HG03175 (cell line): ENCODE measurements around the gene CNOT6L.
A peak's percentile ranks its signal among the peaks of the same experiment; 100 is the strongest.

Source experiments
- ATAC-seq: cut with Tn5 transposase; IDR thresholded peaks from one replicate; pipeline ENCODE4 v1.9.1; 2021; ENCODE audit warnings: mild to moderate bottlenecking, moderate library complexity; ENCODE audit not compliant: unreplicated experiment

The CNOT6L gene

DNA sequence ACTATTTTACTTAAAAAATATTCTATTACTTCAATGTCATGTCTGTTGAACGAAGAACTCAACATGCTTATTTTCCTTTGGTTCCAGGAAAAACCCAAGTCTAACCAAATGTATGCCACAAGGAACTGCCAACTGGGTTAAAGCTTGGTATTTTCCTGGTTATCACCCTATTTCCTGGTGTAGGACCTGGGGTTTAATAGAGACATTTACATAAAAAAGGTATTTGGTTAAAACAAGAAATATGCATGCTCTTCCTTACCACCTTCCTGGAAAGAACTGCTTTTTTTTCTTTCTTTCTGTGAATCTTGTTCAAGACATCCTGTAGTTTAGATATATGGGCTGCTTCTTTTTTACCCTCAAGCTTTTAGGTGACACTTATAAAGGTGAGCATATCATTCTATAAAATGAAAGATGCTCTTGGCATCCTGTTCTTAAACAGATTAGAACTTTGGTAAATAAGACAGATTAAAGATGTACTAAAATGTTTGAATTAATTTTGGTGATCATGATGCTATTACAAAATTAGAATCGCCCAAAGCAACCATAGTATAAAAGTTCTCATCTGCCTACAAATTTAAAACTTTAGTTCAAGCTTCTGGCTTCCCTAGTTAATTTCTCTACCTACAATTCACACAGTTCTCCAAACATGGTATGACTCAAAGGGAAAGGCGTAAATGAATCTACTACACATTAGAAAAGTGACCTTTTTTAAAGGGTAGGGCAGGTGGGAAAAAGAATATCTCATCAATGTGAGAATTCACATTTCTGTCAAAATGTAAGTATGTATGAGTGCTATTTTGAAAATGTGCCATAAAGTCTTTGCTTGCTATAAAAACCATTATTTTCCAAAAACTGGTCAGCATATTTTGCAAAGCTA is 103.5 kb downstream of the CNOT6L start:
- no peak for ATAC-seq

DNA sequence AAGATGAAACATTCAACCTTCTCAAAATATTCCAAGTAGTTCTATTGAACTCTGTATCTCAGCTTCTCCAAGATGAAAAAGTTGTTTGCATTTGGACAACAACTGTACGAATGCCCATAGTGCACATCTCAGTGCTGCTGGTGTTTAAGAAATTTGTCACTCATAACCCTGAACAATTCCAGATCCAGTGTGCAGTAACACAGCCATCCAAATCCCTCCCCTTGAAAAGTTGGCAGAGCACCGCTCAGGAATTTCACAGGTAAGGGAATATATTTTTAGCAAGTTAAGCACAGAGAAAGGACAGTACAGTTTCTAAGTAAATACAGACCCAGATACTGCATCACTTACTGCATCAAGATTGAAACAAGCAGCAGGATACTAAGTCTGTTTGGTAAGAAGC is 104.7 kb downstream of the CNOT6L start:
- no peak for ATAC-seq

DNA sequence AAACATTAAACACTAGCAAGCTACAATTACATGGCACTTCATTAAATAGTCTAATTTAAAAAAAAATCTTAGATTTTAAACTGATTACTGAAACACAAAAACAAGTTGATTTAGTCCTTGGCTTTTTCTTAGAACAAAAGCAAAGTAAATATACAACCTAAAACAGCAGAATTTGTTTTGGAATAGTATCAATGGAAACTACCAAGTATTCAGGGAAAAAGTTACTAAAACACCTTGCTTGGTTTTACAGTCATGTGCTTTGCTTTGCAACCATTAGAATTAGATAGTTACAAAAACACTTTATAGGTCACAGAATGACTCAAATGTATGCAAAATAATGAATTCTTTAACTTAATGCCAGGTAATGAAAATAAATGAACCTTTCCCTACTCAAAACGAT is 105.3 kb downstream of the CNOT6L start:
- ATAC-seq, result no peak

DNA sequence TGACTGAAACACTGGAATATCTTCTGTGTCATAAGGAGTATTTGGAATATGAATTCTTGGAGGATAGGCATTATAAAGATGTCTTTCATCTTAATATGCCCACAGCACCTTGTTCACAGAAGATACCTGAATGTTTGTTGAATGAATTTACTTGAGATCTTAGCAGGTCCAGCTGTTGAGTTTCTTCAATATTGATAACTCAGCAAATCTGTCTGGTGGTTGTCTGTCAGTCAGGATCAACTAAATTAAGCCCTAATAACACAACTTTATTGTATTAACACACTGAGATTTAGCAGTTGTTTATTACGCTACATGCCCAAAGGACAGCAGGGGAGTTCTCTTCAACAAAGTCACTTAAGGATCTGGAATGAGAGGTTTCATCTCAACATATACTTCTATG is 106.5 kb downstream of the CNOT6L start:
- ATAC-seq, result no peak

DNA sequence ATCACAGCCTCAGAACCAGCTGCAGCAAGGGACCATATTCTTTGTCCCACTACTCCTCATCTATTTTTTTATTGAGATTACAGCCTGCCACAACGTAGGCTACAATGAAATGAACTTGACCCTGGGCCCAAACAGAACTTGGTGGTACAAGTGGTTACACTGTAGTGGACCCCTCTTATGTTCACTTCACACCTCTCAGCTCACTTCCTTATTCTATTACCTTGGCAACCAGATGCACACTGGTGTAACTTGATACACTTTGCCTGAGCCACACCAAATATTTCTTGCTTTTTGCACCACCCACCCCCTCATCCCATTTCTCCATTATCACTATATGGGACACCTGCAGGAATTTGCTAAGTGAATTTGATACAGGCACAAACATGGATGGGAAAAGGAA is 107.7 kb downstream of the CNOT6L start:
- peak; percentile 64 for ATAC-seq

DNA sequence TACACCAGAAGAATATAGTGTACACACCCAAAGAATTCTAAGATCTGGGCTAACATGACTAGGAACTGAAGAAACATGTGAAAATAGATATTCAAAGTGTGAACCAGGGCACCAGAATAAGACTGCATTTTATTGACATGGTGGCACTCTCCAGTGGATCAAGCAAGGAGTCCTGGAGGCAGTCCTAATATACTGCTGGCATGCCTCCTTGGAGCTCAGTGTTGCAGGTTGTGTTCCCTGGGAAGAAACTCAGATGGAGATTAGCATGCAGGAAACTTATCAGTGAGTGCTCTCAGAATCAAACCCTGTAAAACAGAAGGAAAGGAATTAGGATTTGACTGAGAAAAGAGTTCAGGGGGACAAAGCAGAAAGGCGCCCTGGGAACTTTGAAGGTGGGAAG is 108.5 kb downstream of the CNOT6L start:
- ATAC-seq, result no peak

DNA sequence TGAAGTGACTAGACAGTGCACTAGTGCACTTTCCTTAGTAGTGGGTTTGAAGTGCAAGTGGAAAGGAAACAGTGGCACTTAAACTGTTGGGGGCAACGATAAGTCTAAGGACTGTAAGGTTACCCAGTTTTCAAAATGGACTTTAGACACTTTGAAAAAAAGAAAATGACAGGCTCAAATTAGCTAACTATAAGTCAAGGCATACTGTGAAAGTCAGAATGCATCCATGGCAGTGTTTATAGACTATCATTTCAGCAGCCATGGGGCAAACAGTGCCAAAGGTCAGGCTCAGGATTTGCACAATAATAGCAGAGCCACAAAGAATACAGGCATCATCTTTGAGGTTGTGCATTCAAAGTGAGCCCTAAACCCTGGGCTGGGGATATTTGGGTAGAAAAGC is 109.1 kb downstream of the CNOT6L start:
- ATAC-seq, result no peak

DNA sequence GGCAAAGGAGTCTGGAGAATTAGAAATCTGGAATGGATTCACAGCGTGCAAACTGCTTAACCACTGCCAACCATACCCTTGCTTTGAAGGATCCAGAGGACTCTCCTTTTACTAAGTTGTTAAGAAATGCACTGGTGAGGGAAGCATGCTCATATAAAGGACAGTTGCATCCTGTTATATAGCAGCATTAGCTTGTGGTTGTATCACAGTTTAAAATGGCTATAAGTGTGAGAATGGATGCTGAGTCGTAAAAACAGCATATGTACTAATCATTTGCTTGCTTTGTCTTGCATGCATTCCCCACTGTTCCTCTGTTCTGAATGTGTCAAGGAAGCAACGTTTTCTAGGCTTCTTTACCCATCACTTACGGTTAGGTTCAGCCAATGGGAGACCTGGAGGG is 112.5 kb downstream of the CNOT6L start:
- no peak for ATAC-seq

DNA sequence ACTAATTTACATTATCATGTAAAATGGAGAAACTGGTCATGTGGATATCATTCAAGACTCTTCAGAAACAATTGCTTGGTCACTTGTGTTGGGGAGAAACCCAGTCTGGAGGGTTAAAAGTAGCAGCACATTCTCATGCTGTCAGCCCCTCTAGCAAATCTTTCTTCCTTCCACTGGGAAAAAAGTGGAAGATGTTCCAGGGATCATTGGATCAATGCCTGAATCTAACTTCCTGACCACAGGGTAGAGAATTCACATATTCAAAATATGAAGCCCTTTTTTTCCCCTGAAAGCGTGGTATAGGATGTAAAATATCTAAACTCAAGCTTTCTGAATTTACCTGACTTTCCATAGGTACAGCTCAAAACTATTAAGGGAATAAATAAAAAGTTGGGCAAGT is 115.5 kb downstream of the CNOT6L start:
- no peak for ATAC-seq

DNA sequence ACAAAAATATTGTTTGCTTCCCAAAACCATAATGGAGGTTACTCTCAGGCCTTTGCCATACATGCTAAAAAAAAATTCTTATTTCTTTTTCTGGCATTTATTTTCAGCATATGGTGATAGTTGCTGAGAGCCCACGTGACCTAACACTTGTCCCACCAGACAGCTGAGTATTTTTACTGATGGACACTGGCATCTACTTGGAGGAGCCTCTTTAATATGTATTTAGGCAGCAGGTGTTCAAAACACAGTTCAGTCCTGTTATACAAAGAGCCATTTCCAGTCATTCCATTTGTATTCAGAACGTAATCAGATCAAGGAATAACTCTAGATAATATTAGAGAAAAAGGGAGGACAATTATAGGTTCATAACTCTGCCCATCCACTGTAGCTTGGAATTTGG is 118.0 kb downstream of the CNOT6L start:
- no peak for ATAC-seq

DNA sequence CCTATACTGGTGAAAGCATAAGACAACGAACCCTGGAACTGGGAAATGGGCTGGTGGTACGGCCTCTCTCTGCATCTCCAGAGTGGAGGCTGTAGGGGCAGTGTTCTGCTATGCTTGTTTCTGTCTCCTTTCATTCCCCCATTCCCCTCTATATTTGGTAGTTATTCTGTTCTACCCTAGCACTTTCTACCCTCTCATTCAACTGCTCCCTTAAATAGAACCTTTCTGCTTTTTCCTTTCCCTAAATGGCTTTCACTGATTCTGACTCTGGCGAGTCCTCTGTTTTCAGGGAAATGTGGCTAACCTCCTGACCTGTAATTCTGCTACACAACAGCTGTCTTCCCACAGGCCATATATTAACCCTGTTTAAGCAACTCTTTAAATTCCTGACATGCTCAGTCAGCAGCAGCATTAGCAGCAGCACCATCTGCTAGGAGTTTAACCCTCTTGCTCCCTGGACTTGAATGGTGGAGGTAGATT is 119.4 kb downstream of the CNOT6L start:
- ATAC-seq, result no peak

DNA sequence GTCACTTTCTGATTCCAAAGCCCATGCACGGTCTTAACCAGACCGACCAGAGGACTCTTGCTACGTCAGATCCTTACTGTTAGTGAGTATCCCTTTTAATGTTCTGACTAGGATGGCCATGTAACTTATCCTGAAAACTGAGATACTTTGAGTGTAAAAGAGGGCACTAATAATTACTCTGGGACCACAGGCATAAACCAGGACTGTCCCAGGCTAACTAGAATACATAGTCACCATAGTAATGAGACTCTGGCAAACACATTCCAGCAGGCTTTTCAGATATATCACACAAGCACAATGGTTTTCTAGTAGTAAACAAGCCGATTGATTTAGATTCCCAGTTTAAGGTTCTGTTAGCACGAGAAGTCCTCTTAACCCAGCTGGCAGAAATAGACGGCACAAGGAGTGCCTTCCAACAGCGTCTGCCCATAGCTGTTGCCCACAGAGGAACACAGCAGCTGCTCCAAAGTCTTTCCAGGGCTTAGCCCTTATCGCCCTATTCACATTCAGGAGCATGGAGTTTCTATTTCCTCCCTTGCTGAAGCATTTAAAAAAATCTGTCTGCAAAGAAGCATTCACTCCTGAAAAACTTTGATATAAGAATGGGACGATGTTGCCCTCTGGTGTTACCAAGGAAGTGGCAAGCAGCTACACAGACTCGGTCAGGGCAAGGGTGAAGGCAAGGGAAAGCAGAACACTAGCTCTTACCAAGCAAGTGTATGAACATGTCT is 121.1 kb downstream of the CNOT6L start:
- ATAC-seq, result no peak

DNA sequence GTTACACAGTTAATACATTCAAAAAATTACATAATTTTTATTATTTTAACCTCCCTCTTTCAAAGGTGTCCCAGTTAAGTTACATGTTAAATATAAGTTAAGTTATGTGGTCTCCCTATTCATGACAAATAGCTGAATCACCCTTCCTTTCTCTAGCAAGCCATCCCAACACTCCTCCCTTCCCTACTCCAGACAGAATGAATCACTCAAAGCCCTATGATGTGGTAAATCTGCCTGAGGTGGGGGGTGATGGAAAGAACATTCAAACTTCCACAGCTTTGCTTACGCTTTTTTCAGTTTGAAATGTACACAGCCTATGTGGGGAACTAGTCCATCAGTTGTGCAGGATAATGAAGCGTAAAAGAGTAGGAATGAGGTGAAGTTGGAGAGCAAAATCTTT is 123.4 kb downstream of the CNOT6L start:
- no peak for ATAC-seq

DNA sequence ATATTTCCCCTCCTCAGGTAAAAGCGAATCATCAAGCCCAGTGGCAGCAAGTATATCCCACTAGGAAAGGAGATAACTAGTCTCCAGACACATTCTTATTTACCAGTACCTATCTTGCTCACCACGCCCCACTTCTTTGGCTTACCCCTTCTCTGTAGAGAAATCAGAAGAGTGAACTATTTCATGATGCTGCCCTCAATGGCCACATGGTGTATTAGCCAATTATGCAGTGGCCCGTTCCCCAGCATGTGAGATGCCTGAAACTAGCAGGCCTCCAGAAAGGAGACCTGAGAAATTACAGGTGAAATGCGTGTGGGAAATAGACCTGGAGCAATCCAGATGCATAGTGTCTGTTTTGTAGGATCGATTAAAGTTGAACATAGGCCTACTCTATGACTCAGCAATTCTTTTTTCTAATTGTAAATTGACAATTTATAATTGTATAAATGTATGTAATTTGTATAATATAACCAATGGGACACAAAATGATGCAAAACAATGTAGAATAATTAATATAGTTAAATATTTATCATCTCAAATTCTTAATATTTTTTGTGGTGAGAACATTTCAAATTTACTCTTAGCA is 126.2 kb downstream of the CNOT6L start:
- no peak for ATAC-seq

DNA sequence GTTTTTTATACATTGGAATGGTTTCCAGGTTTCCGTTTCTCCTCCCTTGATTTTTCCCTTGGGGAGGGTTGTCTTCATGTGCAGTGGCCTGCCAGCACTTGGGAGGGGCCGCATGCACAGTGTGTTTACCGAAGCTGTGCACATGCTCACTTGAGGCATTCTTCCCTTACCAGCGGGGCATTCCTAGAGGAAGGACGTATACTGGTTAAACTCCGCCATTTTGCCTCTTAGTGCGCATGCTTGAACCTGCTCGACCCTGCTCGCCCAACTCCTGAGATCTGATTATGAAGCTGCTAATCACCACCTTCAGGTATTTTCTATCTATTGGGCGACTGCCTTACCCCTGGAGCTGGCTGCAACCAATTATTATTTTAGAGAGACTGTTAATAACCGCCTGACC is 137.4 kb downstream of the CNOT6L start:
- ATAC-seq, result no peak

DNA sequence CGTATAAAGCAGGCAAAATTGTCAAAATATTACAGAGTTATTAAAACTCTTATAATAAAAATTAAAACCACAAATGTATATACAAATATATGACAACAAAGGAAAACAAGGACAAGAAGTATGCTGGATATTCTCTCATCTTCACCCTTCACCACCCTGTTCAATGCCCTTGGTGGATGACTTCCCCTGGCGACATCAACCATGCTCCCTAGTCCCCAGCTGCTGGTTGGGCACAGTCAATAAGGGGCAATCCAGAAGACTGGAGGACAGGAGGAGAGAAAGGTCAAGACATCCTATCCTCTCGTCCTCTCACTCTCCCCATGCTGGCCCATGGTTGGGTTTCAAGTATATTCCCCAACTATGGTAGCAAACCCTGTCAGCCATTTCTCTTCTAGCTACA is 142.3 kb downstream of the CNOT6L start:
- no peak for ATAC-seq

DNA sequence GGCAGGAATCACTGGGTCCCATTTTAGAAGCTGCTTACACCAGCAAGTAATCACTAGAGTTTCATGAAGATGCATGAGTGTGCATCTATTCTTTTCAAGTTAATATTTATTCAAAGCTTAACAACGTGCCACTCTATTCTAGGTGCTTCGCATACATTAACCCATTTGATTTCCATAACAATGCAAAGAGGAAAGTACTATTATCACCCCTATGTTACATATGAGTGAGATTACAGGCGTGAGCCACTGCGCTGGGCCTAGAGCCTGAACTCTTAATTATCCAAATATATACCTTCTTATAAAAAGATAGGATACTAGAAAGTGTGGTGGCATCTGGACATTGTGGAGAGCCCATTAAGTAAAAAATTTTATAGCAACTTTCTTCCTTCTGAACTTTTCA is 148.1 kb downstream of the CNOT6L start:
- ATAC-seq, result no peak

DNA sequence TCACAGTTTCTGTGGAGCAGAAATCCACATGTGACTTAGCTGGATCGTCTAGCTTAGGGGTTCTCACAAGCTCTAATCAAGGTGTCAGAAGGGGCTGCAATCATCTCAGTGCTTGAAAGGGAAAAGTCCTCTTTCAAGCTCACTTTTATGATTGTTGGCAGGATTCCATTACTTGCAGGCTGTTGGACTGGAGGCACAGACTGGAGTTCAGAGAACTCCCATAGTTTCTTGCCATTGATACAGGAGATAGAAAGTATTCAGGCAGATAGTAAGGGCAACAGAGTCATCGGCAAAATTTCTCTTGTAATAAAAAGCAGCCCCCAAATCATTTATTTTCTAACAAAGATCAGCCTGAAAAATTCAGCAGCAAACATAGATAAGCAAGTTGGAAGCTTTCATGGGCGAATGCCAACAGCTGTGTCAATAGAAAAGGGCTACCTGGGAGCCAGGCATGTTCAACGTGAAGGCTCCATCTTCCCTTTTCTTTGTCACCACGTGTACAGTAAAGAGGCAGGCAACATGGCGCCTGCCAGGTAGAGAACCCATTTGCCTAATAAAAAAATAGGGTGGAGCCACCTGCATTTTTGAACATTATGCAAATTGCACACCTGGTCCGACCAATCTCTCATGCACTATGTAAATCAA is 149.1 kb downstream of the CNOT6L start:
- no peak for ATAC-seq

DNA sequence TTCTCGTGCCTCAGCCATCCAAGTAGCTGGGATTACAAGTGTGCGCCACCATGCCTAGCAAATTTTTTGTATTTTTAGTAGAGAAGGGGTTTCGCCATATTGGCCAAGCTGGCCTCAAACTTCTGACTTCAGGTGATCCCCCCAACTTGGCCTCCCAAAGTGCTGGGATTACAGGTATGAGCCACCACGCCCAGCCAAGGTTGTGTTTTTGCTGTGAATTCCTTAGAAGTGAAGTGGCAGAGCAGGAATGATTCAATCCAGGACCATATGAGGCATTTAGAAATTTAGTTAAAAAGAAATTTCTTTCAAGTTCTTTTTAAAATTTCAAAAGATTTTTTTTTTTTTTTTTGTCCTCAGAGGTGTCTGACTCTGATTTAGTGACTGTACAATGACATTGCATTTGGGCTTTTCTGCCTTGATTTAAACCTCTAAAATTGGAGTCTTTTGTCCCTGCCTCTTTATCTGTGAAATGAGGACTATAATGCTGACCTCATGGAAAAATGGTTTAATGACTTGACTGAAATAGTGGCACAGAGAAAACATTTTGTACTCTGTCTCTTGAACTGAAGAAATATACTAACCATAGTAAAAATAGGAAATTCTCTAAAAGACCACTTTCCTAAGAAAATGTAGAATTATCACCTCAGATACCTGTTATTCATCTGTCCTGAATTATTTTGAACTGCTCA is 153.6 kb downstream of the CNOT6L start:
- ATAC-seq, result no peak
